Keratinocyte (primary cell): ENCODE measurements around the gene MOB4. TPM values are rescaled to one million over a fixed set of nuclear protein-coding genes. Genes with fewer than 3 reads are reported as not detected.

Experiments used
- DNase-seq: peaks from one replicate; pipeline ENCODE4 v3.0.0-alpha.2; 2011; ENCODE audit warnings: low read depth, missing footprints, low spot score
- FAIRE-seq: peaks from 2 replicates; lab custom pipeline; 2011; peaks lifted over from hg19 to GRCh38; lab: Jason Lieb, UNC
- H2AFZ ChIP-seq: 2 replicates; pipeline ENCODE4 v1.6.0; 2012; ENCODE audit warnings: low read length, control low read depth, inconsistent platforms; ENCODE audit not compliant: control insufficient read depth
- H3K27ac ChIP-seq: 2 replicates; pipeline ENCODE4 v1.5.1; 2011; ENCODE audit warnings: low read length; ENCODE audit not compliant: control insufficient read depth, insufficient read depth
- H3K27me3 ChIP-seq: 3 replicates; pipeline ENCODE4 v1.6.0; 2011; ENCODE audit warnings: low read length; ENCODE audit not compliant: control insufficient read depth, insufficient read depth; ENCODE audit errors: extremely low read depth
- H3K36me3 ChIP-seq, 2 experiments: 2 replicates in 1 of 2; 3 replicates in 1 of 2; pipeline ENCODE4 v1.5.1; 2011; ENCODE audit warnings: low read length in 2 of 2, mild to moderate bottlenecking in 1 of 2; ENCODE audit not compliant: control insufficient read depth in 2 of 2, insufficient read depth in 2 of 2; ENCODE audit errors: extremely low read depth in 1 of 2
- H3K4me1 ChIP-seq: 3 replicates; pipeline ENCODE4 v1.5.1; 2011; ENCODE audit warnings: low read length; ENCODE audit not compliant: control insufficient read depth, insufficient read depth; ENCODE audit errors: extremely low read depth
- H3K4me2 ChIP-seq: 3 replicates; pipeline ENCODE4 v1.6.0; 2011; ENCODE audit warnings: low read depth, low read length; ENCODE audit not compliant: control insufficient read depth, insufficient read depth; ENCODE audit errors: extremely low read depth
- H3K4me3 ChIP-seq, 3 experiments: fragments of 200-600 bp in 1 of 3; sonication (generic) in 1 of 3; 2 replicates in 2 of 3; 3 replicates in 1 of 3; pipeline ENCODE4 v1.5.1; 2011 to 2016; ENCODE audit warnings: low read length in 3 of 3, mild to moderate bottlenecking in 3 of 3, control low read depth in 2 of 3, inconsistent platforms in 1 of 3, low read depth in 1 of 3, mixed read lengths in 1 of 3, mixed run types in 1 of 3, moderate library complexity in 1 of 3; ENCODE audit not compliant: control insufficient read depth in 2 of 3, insufficient read depth in 2 of 3; ENCODE audit errors: extremely low read depth in 1 of 3
- H3K79me2 ChIP-seq: 2 replicates; pipeline ENCODE4 v1.6.0; 2012; ENCODE audit warnings: low read length; ENCODE audit not compliant: control insufficient read depth, insufficient read depth
- H3K9ac ChIP-seq: 3 replicates; pipeline ENCODE4 v1.6.0; 2011; ENCODE audit warnings: low read length; ENCODE audit not compliant: control insufficient read depth, insufficient read depth; ENCODE audit errors: extremely low read depth
- H3K9me1 ChIP-seq: 3 replicates; pipeline ENCODE4 v1.6.0; 2011; ENCODE audit warnings: low read length; ENCODE audit not compliant: control insufficient read depth, insufficient read depth; ENCODE audit errors: extremely low read depth
- H3K9me3 ChIP-seq: 2 replicates; pipeline ENCODE4 v1.5.1; 2012; ENCODE audit warnings: low read depth, low read length; ENCODE audit not compliant: control insufficient read depth
- H4K20me1 ChIP-seq: 3 replicates; pipeline ENCODE4 v1.6.0; 2011; ENCODE audit warnings: low read length; ENCODE audit not compliant: control insufficient read depth, insufficient read depth; ENCODE audit errors: extremely low read depth
- CTCF ChIP-seq, 3 experiments: IDR thresholded peaks in 1 of 3; conservative IDR thresholded peaks in 1 of 3; optimal IDR thresholded peaks in 1 of 3; 2 replicates in 2 of 3; 3 replicates in 1 of 3; pipeline versions ENCODE3 to v1.5.1; 2011; ENCODE audit warnings: low read length in 3 of 3, mild to moderate bottlenecking in 3 of 3, moderate library complexity in 2 of 3, control low read depth in 1 of 3, inconsistent platforms in 1 of 3; ENCODE audit not compliant: insufficient read depth in 2 of 3; ENCODE audit errors: extremely low read depth in 1 of 3
- EZH2 ChIP-seq: IDR thresholded peaks from one replicate; pipeline ENCODE4 v1.6.1; 2012; ENCODE audit warnings: inconsistent platforms, mild to moderate bottlenecking, low read length, moderate library complexity
- dilution Hi-C: fragments of 300-500 bp; cut with MboI; formaldehyde crosslinking; loops from one replicate; pipeline ENCODE4 v1.7.0; 2020; ENCODE audit warnings: low sequenced_read_pairs; ENCODE audit not compliant: extremely low pct_ligation_motif_present
- polyA plus RNA-seq, 5 experiments: library from polyadenylated mRNA; depleted of rRNA in 3 of 5; stranded (reverse) in 3 of 5; stranded (forward) in 1 of 5; unstranded in 1 of 5; fragments of >200 nt; gene quantifications; 1 replicate in 1 of 5; 2 replicates in 3 of 5; 3 replicates in 1 of 5; pipeline versions ENCODE4 v1.2.1 to v1.2.3, GENCODE V29; 2011 to 2012; ENCODE audit warnings: missing spikeins in 2 of 5, low read depth in 1 of 5, low replicate concordance in 1 of 5

The MOB4 gene
- polyA plus RNA-seq, 1 donor (not counting 4 experiments of a cell fraction or from before 2014, with no cell fraction given), result 53.6 TPM

- dilution Hi-C loops, result no loop called here
- Histone ChIP-seq H3K27ac (peak overlapping the region; percentile 80), H3K27me3 (no peaks in the 10 kb centered on the region), H3K79me2 (peaks cover 82% of the 10 kb centered on the region), H2AFZ (no peak overlapping the region), H3K4me2 (peak overlapping the region; percentile 77), H3K9me1 (no peaks in the 10 kb centered on the region), H3K4me3 (peak overlapping the region; percentile 92 to 96 (median 94)), H4K20me1 (peaks cover 9% of the 10 kb centered on the region), H3K9me3 (no peaks in the 10 kb centered on the region), H3K9ac (peak overlapping the region; percentile 89), H3K36me3 (peaks cover 25 to 30% of the 10 kb centered on the region in 2 experiments), H3K4me1 (peaks cover 32% of the 10 kb centered on the region)
- TF ChIP-seq EZH2 (no peak), CTCF (optimal IDR thresholded peaks at IDR 0.05 in 1 of 3, IDR thresholded peaks at IDR 0.05 in 1 of 3, conservative IDR thresholded peaks at IDR 0.05 in 1 of 3; ENCODE audit: extremely low read depth in 1 of 3, insufficient read depth in 2 of 3, low read length in 3 of 3) (no peak)
- no peak for FAIRE-seq
- no peak for DNase-seq
Observed at GRCh38 chr2:197497326-197497725, 18.5 kb upstream of the MOB4 start.

GRCh38 chr2:197498235-197498936 is 17.5 kb upstream of the MOB4 start:
- Histone ChIP-seq H3K9me1 (no peaks in the 10 kb centered on the region), H3K9ac (peak overlapping the region; percentile 89), H3K4me1 (peaks cover 33% of the 10 kb centered on the region), H2AFZ (no peak overlapping the region), H3K79me2 (peaks cover 87% of the 10 kb centered on the region), H3K27me3 (no peaks in the 10 kb centered on the region), H4K20me1 (peaks cover 9% of the 10 kb centered on the region), H3K4me2 (peak overlapping the region; percentile 77), H3K27ac (peak overlapping the region; percentile 80), H3K36me3 (peaks cover 23 to 32% of the 10 kb centered on the region in 2 experiments), H3K4me3 (peak overlapping the region; percentile 92 to 96 (median 94)), H3K9me3 (no peaks in the 10 kb centered on the region)
- TF ChIP-seq EZH2 (no peak), CTCF (optimal IDR thresholded peaks at IDR 0.05 in 1 of 3, IDR thresholded peaks at IDR 0.05 in 1 of 3, conservative IDR thresholded peaks at IDR 0.05 in 1 of 3; ENCODE audit: extremely low read depth in 1 of 3, insufficient read depth in 2 of 3, low read length in 3 of 3) (no peak)
- FAIRE-seq (no peak), DNase-seq (no peak)
- dilution Hi-C loops, result no loop called here
